Fibroblast of pulmonary artery (primary cell): Measurements from ENCODE around the gene TMEM31.

Experiments used
- DNase-seq: peaks from one replicate; pipeline ENCODE4 v3.0.0-alpha.2; 2010; ENCODE audit warnings: low read depth
- H3K4me3 ChIP-seq: replicated peaks from 2 replicates; pipeline ENCODE4 v1.5.1; 2011; ENCODE audit warnings: low read depth, mild to moderate bottlenecking, control low read depth, low read length, moderate library complexity
- CTCF ChIP-seq: IDR thresholded peaks from 2 replicates; pipeline ENCODE4 v1.5.1; 2011; ENCODE audit warnings: mild to moderate bottlenecking, control low read depth, low read length, inconsistent platforms; ENCODE audit errors: missing control alignments

TMEM31 gene

GRCh38 chrX:103734125-103734760 lies 23.5 kb downstream of the TMEM31 start:
- peak; percentile 72 for DNase-seq
- no peak for TF ChIP-seq CTCF
- H3K4me3 ChIP-seq = no peak overlapping the region

- DNase-seq = no peak
- no peak for TF ChIP-seq CTCF
- H3K4me3 ChIP-seq = no peak overlapping the region
These were observed 27.0 kb downstream of the TMEM31 start for GRCh38 chrX:103737696-103738095.

- no peak for TF ChIP-seq CTCF
- no peak for DNase-seq
- no peak overlapping the region for H3K4me3 ChIP-seq
These were observed 28.7 kb downstream of the TMEM31 start for GRCh38 chrX:103739421-103739820.

- H3K4me3 ChIP-seq = no peak overlapping the region
- TF ChIP-seq CTCF = no peak
- no peak for DNase-seq
These were observed 31.2 kb downstream of the TMEM31 start for GRCh38 chrX:103741879-103742278.

- H3K4me3 ChIP-seq = no peak overlapping the region
- no peak for TF ChIP-seq CTCF
- DNase-seq = no peak
These were observed 31.6 kb downstream of the TMEM31 start for GRCh38 chrX:103742339-103742738.

GRCh38 chrX:103747163-103747562 lies 36.5 kb downstream of the TMEM31 start:
- TF ChIP-seq CTCF = no peak
- H3K4me3 ChIP-seq = no peak overlapping the region
- DNase-seq = no peak

- DNase-seq = no peak
- TF ChIP-seq CTCF = no peak
- H3K4me3 ChIP-seq = no peak overlapping the region
These were observed 43.7 kb downstream of the TMEM31 start for GRCh38 chrX:103754401-103754800.
